OCI-LY7 (cell line): Measurements from ENCODE around the gene SLC8B1. TPM values are rescaled to one million over a fixed set of nuclear protein-coding genes. Genes with fewer than 3 reads are reported as not detected.

Experiments
- BruUV-seq: library from RNA; stranded (reverse); fragments of 400-500 nt; replicated peaks from 2 replicates; lab custom pipeline; 2021; lab: Mats Ljungman, UMichigan
- CTCF ChIA-PET: fragments of 300-600 bp; sonication (Branson Sonifier 250); formaldehyde crosslinking; loops from one replicate; lab custom pipeline; 2022; ENCODE audit warnings: antibody characterized with exemption; ENCODE audit not compliant: unreplicated experiment; lab: Charles Lee
- POLR2A ChIA-PET: fragments of 300-600 bp; sonication (Branson Sonifier 250); formaldehyde crosslinking; loops from one replicate; lab custom pipeline; 2022; ENCODE audit warnings: antibody characterized with exemption; lab: Charles Lee
- DNase-seq: peaks from one replicate; pipeline ENCODE4 v3.0.0-alpha.2; 2015; ENCODE audit warnings: low spot score
- H2AFZ ChIP-seq: fragments of 200-600 bp; sonication (generic), shearing (Covaris generic); 2 replicates; pipeline ENCODE4 v1.6.1; 2014; ENCODE audit warnings: mild to moderate bottlenecking, antibody characterized with exemption, low read length, moderate library complexity
- H3K27ac ChIP-seq: fragments of 200-600 bp; sonication (generic); 2 replicates; pipeline ENCODE4 v1.5.1; 2014; ENCODE audit warnings: mixed run types, low read depth, mild to moderate bottlenecking, moderate library complexity, low read length, inconsistent platforms; ENCODE audit not compliant: poor library complexity, severe bottlenecking
- H3K36me3 ChIP-seq: fragments of 200-600 bp; sonication (generic); 2 replicates; pipeline ENCODE4 v1.6.1; 2014; ENCODE audit warnings: mild to moderate bottlenecking, antibody characterized with exemption, low read length, moderate library complexity, mixed read lengths; ENCODE audit not compliant: insufficient read depth
- H3K4me1 ChIP-seq: fragments of 200-600 bp; sonication (generic); 2 replicates; pipeline ENCODE4 v1.5.1; 2014; ENCODE audit warnings: mild to moderate bottlenecking, low read length; ENCODE audit not compliant: insufficient read depth, poor library complexity, severe bottlenecking
- H3K4me2 ChIP-seq: fragments of 200-600 bp; sonication (generic); 2 replicates; pipeline ENCODE4 v1.6.1; 2014; ENCODE audit warnings: mild to moderate bottlenecking, low read length
- H3K4me3 ChIP-seq: fragments of 200-600 bp; sonication (generic); 2 replicates; pipeline ENCODE4 v1.5.1; 2014; ENCODE audit warnings: mild to moderate bottlenecking, low read depth, low read length; ENCODE audit not compliant: poor library complexity, severe bottlenecking
- H3K79me2 ChIP-seq: fragments of 200-600 bp; sonication (generic); 2 replicates; pipeline ENCODE4 v1.6.1; 2016; ENCODE audit warnings: low read depth, mild to moderate bottlenecking, low read length, moderate library complexity, mixed read lengths; ENCODE audit not compliant: insufficient read depth
- H3K9me2 ChIP-seq: fragments of 200-600 bp; sonication (generic); 2 replicates; pipeline ENCODE4 v1.6.1; 2016; ENCODE audit warnings: mild to moderate bottlenecking, low read length, mixed read lengths; ENCODE audit not compliant: insufficient read depth
- H3K9me3 ChIP-seq: fragments of 200-600 bp; sonication (generic); 2 replicates; pipeline ENCODE4 v1.6.1; 2014; ENCODE audit warnings: mild to moderate bottlenecking, mixed run types, low read length, mixed read lengths
- H4K20me1 ChIP-seq: fragments of 200-600 bp; sonication (generic); 2 replicates; pipeline ENCODE4 v1.6.1; 2014; ENCODE audit warnings: mild to moderate bottlenecking, antibody characterized with exemption, low read length, moderate library complexity, mixed read lengths; ENCODE audit not compliant: insufficient read depth
- CTCF ChIP-seq: fragments of 200-600 bp; sonication (generic); conservative IDR thresholded peaks from 2 replicates; pipeline ENCODE4 v1.5.1; 2014; ENCODE audit warnings: mild to moderate bottlenecking, antibody characterized with exemption, low read length, moderate library complexity, mixed read lengths
- EZH2phosphoT487 ChIP-seq: fragments of 200-600 bp; sonication (generic); IDR thresholded peaks from 2 replicates; pipeline ENCODE4 v1.6.1; 2018; ENCODE audit warnings: low read depth, borderline replicate concordance, mild to moderate bottlenecking, mixed run types, antibody characterized with exemption, low read length, moderate library complexity, mixed read lengths
- intact Hi-C: fragments of 100-400 bp; cut with micrococcal nuclease; formaldehyde crosslinking; loops from one replicate; pipeline ENCODE4 v1.10.0; 2022; ENCODE audit not compliant: unreplicated experiment
- total RNA-seq, 2 experiments: library from RNA; depleted of rRNA in 1 of 2; stranded (reverse); fragments of >200 nt in 1 of 2; shearing (Covaris generic) in 1 of 2; gene quantifications; 2 replicates each; pipeline ENCODE4 v1.2.3, GENCODE V29; 2014 to 2022

Gene SLC8B1
- total RNA-seq, 2 experiments from 2014 or later, result 47.1 to 57.2 TPM

GRCh38 chr12:113251404-113252070 is 83.4 kb downstream of the SLC8B1 start:
- Histone ChIP-seq H2AFZ (no peak overlapping the region), H3K4me3 (no peak overlapping the region), H3K79me2 (peaks cover 3% of the 10 kb centered on the region; the same call in 1 of the 2 replicates), H3K4me1 (peaks cover 22% of the 10 kb centered on the region), H3K9me2 (no peaks in the 10 kb centered on the region), H3K9me3 (no peaks in the 10 kb centered on the region), H3K36me3 (peaks cover 89% of the 10 kb centered on the region), H3K27ac (no peak overlapping the region), H4K20me1 (no peaks in the 10 kb centered on the region), H3K4me2 (no peak overlapping the region)
- ChIA-PET CTCF (no interaction called here), POLR2A (interaction anchor here (0.6 kb wide), 1 partner anchor 147 kb away, joined by 4 read pairs; no protein-coding TSS in a partner anchor)
- TF ChIP-seq CTCF, result no peak
- no peak for TF ChIP-seq EZH2phosphoT487
- intact Hi-C loops, result no loop called here
- no peak for DNase-seq
- BruUV-seq, result no TSS peak

- TF ChIP-seq EZH2phosphoT487, result no peak
- no peak for TF ChIP-seq CTCF
- peaks cover 3% of the 10 kb centered on the region; the same call in 1 of the 2 replicates for H3K79me2 ChIP-seq
- POLR2A ChIA-PET, result no interaction called here
- no peak overlapping the region for H3K27ac ChIP-seq
- no peaks in the 10 kb centered on the region for H3K9me3 ChIP-seq
- H2AFZ ChIP-seq, result no peak overlapping the region
- intact Hi-C loops, result no loop called here
- peaks cover 22% of the 10 kb centered on the region for H3K4me1 ChIP-seq
- H3K36me3 ChIP-seq, result peaks cover 94% of the 10 kb centered on the region
- no peak overlapping the region for H3K4me3 ChIP-seq
- H4K20me1 ChIP-seq, result no peaks in the 10 kb centered on the region
- BruUV-seq, result no TSS peak
- CTCF ChIA-PET, result no interaction called here
- H3K4me2 ChIP-seq, result no peak overlapping the region
- no peaks in the 10 kb centered on the region for H3K9me2 ChIP-seq
- DNase-seq, result no peak
These were observed 84.9 kb downstream of the SLC8B1 start for GRCh38 chr12:113250045-113250444.

GRCh38 chr12:113249546-113249945 is 85.4 kb downstream of the SLC8B1 start:
- DNase-seq, result no peak
- ChIA-PET CTCF (no interaction called here), POLR2A (interaction anchor here (1.1 kb wide), 1 partner anchor 14 kb away, joined by 3 read pairs; no protein-coding TSS in a partner anchor)
- Histone ChIP-seq H3K4me3 (no peak overlapping the region), H2AFZ (no peak overlapping the region), H3K79me2 (peaks cover 2% of the 10 kb centered on the region; the same call in 1 of the 2 replicates), H3K9me2 (no peaks in the 10 kb centered on the region), H3K36me3 (peaks cover 94% of the 10 kb centered on the region), H3K27ac (no peak overlapping the region), H3K4me1 (peaks cover 22% of the 10 kb centered on the region), H3K4me2 (no peak overlapping the region), H3K9me3 (no peaks in the 10 kb centered on the region), H4K20me1 (no peaks in the 10 kb centered on the region)
- BruUV-seq, result no TSS peak
- no peak for TF ChIP-seq EZH2phosphoT487
- no peak for TF ChIP-seq CTCF
- intact Hi-C loops, result no loop called here
